Natural killer cell (primary cell): Measurements from ENCODE around the gene ASIC2. TPM values are rescaled to one million over a fixed set of nuclear protein-coding genes. Genes with fewer than 3 reads are reported as not detected.

Experiments used
- ATAC-seq, 3 donors: fragments of 150-1000 bp in 2 of 3; fragments of 200-7000 bp in 1 of 3; cut with Tn5 transposase; 1 replicate in 1 of 3; 2 replicates in 2 of 3; pipeline ENCODE4 v1.10.0; 2021; ENCODE audit warnings: mild to moderate bottlenecking in 2 of 3, moderate library complexity in 2 of 3
- DNase-seq, 2 donors: peaks; one replicate each; pipeline versions ENCODE4 v3.0.0 to v3.0.0-alpha.2; 2013 to 2021; ENCODE audit warnings: mixed read lengths in 1 of 2
- H3K27ac ChIP-seq: one replicate; pipeline ENCODE4 v1.5.1; 2013; ENCODE audit warnings: mild to moderate bottlenecking, low read length
- H3K27me3 ChIP-seq: one replicate; pipeline ENCODE4 v1.6.1; 2013; ENCODE audit warnings: low read length; ENCODE audit not compliant: control insufficient read depth, insufficient read depth
- H3K36me3 ChIP-seq: one replicate; pipeline ENCODE4 v1.6.1; 2013; ENCODE audit warnings: low read length; ENCODE audit not compliant: control insufficient read depth, insufficient read depth
- H3K4me1 ChIP-seq: one replicate; pipeline ENCODE4 v1.6.1; 2013; ENCODE audit warnings: low read length; ENCODE audit not compliant: control insufficient read depth, insufficient read depth
- H3K4me3 ChIP-seq: one replicate; pipeline ENCODE4 v1.5.1; 2013; ENCODE audit warnings: low read length
- H3K9me3 ChIP-seq: one replicate; pipeline ENCODE4 v1.6.1; 2013; ENCODE audit warnings: low read length; ENCODE audit not compliant: control insufficient read depth, insufficient read depth
- H3K27ac Mint-ChIP-seq, 2 donors: one replicate each; pipeline ENCODE4 v1.8.0; 2022; ENCODE audit warnings: mild to moderate bottlenecking in 2 of 2, mixed read lengths in 2 of 2, moderate library complexity in 1 of 2
- H3K27me3 Mint-ChIP-seq, 2 donors: one replicate each; pipeline ENCODE4 v1.8.0; 2022; ENCODE audit warnings: low read depth in 2 of 2, mixed read lengths in 2 of 2
- H3K36me3 Mint-ChIP-seq: one replicate; pipeline ENCODE4 v1.8.0; 2022; ENCODE audit warnings: mixed read lengths
- H3K4me1 Mint-ChIP-seq, 2 donors: one replicate each; pipeline ENCODE4 v1.8.0; 2022; ENCODE audit warnings: mixed read lengths in 2 of 2
- H3K4me3 Mint-ChIP-seq: one replicate; pipeline ENCODE4 v1.8.0; 2022; ENCODE audit warnings: mild to moderate bottlenecking, moderate library complexity, mixed read lengths
- H3K9me3 Mint-ChIP-seq, 2 donors: one replicate each; pipeline ENCODE4 v1.8.0; 2022; ENCODE audit warnings: mixed read lengths in 2 of 2
- WGBS: methylation state at CpG from one replicate; pipeline ENCODE4 v1.1.7; 2013; ENCODE audit warnings: missing lambda C conversion rate; ENCODE audit not compliant: insufficient coverage; 5-methylcytosine and 5-hydroxymethylcytosine counted together
- intact Hi-C: fragments of 100-400 bp; cut with micrococcal nuclease; formaldehyde crosslinking; loops from one replicate; pipeline ENCODE4 v1.14.2; 2022
- total RNA-seq, 4 donors: library from RNA; stranded (reverse); fragments of 120-200 nt in 1 of 4; gene quantifications; one replicate each; pipeline versions ENCODE4 v1.2.3 to v1.2.4, GENCODE V29; 2013 to 2022
- TF ChIP-seq, protein P1 (sequence below): fragments of 200-600 bp; IDR thresholded peaks from one replicate; pipeline ENCODE4 v1.8.0; 2022; ENCODE audit warnings: antibody characterized with exemption

The ASIC2 gene
- total RNA-seq, 3 donors from 2014 or later (not counting 1 experiment from before 2014, with no cell fraction given) = not detected

GRCh38 chr17:33335491-33336173 is 42.5 kb upstream of the ASIC2 start:
- intact Hi-C loops = no loop called here
- no peak overlapping the region for H3K27ac ChIP-seq
- H3K4me1 Mint-ChIP-seq = no peaks in the 10 kb centered on the region
- no peak for ATAC-seq
- no peak overlapping the region for H3K27ac Mint-ChIP-seq
- no peak overlapping the region for H3K4me3 Mint-ChIP-seq
- no peaks in the 10 kb centered on the region for H3K27me3 ChIP-seq
- H3K36me3 ChIP-seq = no peaks in the 10 kb centered on the region
- WGBS = 56% methylated on average over 5 of the region's 5 CpGs
- TF ChIP-seq, protein P1, sequence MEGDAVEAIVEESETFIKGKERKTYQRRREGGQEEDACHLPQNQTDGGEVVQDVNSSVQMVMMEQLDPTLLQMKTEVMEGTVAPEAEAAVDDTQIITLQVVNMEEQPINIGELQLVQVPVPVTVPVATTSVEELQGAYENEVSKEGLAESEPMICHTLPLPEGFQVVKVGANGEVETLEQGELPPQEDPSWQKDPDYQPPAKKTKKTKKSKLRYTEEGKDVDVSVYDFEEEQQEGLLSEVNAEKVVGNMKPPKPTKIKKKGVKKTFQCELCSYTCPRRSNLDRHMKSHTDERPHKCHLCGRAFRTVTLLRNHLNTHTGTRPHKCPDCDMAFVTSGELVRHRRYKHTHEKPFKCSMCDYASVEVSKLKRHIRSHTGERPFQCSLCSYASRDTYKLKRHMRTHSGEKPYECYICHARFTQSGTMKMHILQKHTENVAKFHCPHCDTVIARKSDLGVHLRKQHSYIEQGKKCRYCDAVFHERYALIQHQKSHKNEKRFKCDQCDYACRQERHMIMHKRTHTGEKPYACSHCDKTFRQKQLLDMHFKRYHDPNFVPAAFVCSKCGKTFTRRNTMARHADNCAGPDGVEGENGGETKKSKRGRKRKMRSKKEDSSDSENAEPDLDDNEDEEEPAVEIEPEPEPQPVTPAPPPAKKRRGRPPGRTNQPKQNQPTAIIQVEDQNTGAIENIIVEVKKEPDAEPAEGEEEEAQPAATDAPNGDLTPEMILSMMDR = no peak
- no peaks in the 10 kb centered on the region for H3K36me3 Mint-ChIP-seq
- no peaks in the 10 kb centered on the region for H3K9me3 ChIP-seq
- DNase-seq = no peak
- H3K9me3 Mint-ChIP-seq = no peaks in the 10 kb centered on the region
- no peaks in the 10 kb centered on the region for H3K4me1 ChIP-seq
- H3K4me3 ChIP-seq = no peak overlapping the region
- H3K27me3 Mint-ChIP-seq = peaks cover 24 to 33% of the 10 kb centered on the region in 2 donors

DNA sequence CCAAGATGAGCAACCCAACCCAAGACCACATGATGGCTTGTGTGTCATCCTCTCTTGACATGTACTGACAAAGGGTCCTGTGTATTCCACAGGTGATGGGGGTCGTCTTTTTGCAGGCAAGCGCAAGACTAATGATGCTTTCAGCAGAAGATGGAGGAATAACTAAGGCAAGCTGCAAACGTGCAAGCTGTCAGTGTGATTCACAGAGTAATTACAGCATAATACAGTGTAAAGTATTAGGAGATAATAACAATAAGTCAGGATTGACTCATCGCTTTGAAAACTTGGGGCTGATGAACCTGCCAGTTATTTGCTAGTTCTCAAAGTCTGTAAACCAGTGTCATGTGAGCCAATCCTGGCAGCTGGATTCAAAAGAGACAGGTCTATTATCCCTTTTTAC is 41.6 kb upstream of the ASIC2 start:
- no peak overlapping the region for H3K27ac Mint-ChIP-seq
- Histone ChIP-seq H3K27ac (no peak overlapping the region), H3K9me3 (no peaks in the 10 kb centered on the region), H3K36me3 (no peaks in the 10 kb centered on the region), H3K4me3 (no peak overlapping the region), H3K4me1 (no peaks in the 10 kb centered on the region), H3K27me3 (no peaks in the 10 kb centered on the region)
- H3K27me3 Mint-ChIP-seq = peaks cover 24 to 33% of the 10 kb centered on the region in 2 donors
- WGBS = 82% methylated on average over 4 of the region's 4 CpGs
- intact Hi-C loops = no loop called here
- H3K36me3 Mint-ChIP-seq = no peaks in the 10 kb centered on the region
- H3K9me3 Mint-ChIP-seq = no peaks in the 10 kb centered on the region
- TF ChIP-seq, protein P1 = no peak
- ATAC-seq = no peak
- H3K4me3 Mint-ChIP-seq = no peak overlapping the region
- DNase-seq = no peak
- no peaks in the 10 kb centered on the region for H3K4me1 Mint-ChIP-seq

GRCh38 chr17:33330877-33331276 is 37.8 kb upstream of the ASIC2 start:
- H3K36me3 Mint-ChIP-seq = no peaks in the 10 kb centered on the region
- WGBS = 91% methylated on average over 3 of the region's 3 CpGs
- TF ChIP-seq, protein P1 = no peak
- no peak for DNase-seq
- H3K4me3 ChIP-seq = no peak overlapping the region
- H3K27me3 Mint-ChIP-seq = peaks cover 23 to 24% of the 10 kb centered on the region in 2 donors
- no peak for ATAC-seq
- no peaks in the 10 kb centered on the region for H3K9me3 ChIP-seq
- no peaks in the 10 kb centered on the region for H3K4me1 Mint-ChIP-seq
- H3K36me3 ChIP-seq = no peaks in the 10 kb centered on the region
- H3K27ac Mint-ChIP-seq = no peak overlapping the region
- intact Hi-C loops = no loop called here
- no peaks in the 10 kb centered on the region for H3K27me3 ChIP-seq
- H3K27ac ChIP-seq = no peak overlapping the region
- no peaks in the 10 kb centered on the region for H3K9me3 Mint-ChIP-seq
- H3K4me3 Mint-ChIP-seq = no peak overlapping the region
- no peaks in the 10 kb centered on the region for H3K4me1 ChIP-seq

- no peak for ATAC-seq
- intact Hi-C loops = no loop called here
- 44% methylated on average over 4 of the region's 4 CpGs for WGBS
- Mint-ChIP-seq H3K27me3 (peaks cover 24 to 26% of the 10 kb centered on the region in 2 donors), H3K9me3 (no peaks in the 10 kb centered on the region), H3K4me1 (no peaks in the 10 kb centered on the region), H3K36me3 (no peaks in the 10 kb centered on the region), H3K4me3 (no peak overlapping the region), H3K27ac (no peak overlapping the region)
- Histone ChIP-seq H3K9me3 (no peaks in the 10 kb centered on the region), H3K36me3 (no peaks in the 10 kb centered on the region), H3K27me3 (no peaks in the 10 kb centered on the region), H3K27ac (no peak overlapping the region), H3K4me3 (no peak overlapping the region), H3K4me1 (no peaks in the 10 kb centered on the region)
- TF ChIP-seq, protein P1 = no peak
- no peak for DNase-seq
These were observed 35.0 kb upstream of the ASIC2 start for GRCh38 chr17:33328129-33328528.
